Nephron (organoid): ENCODE results near the gene COG5.

Experiments used
- H3K27ac Mint-ChIP-seq, 3 experiments: 2 replicates each; pipeline ENCODE4 v1.8.0; 2020; ENCODE audit warnings: mixed read lengths in 3 of 3, mild to moderate bottlenecking in 2 of 3, moderate library complexity in 1 of 3
- H3K27me3 Mint-ChIP-seq: 2 replicates; pipeline ENCODE4 v1.8.0; 2021; ENCODE audit warnings: low read depth, mild to moderate bottlenecking, moderate library complexity, mixed read lengths
- H3K36me3 Mint-ChIP-seq: 2 replicates; pipeline ENCODE4 v1.8.0; 2020; ENCODE audit warnings: low read depth, mixed read lengths
- H3K4me1 Mint-ChIP-seq: 2 replicates; pipeline ENCODE4 v1.8.0; 2020; ENCODE audit warnings: mixed read lengths
- H3K4me3 Mint-ChIP-seq, 3 experiments: 2 replicates each; pipeline ENCODE4 v1.8.0; 2020; ENCODE audit warnings: mild to moderate bottlenecking in 3 of 3, mixed read lengths in 3 of 3, moderate library complexity in 2 of 3
- H3K9me3 Mint-ChIP-seq: 2 replicates; pipeline ENCODE4 v1.8.0; 2020; ENCODE audit warnings: mixed read lengths
- CTCF ChIP-seq, 3 experiments: fragments of 200-600 bp; sonication (generic); IDR thresholded peaks; one replicate each; pipeline ENCODE4 v1.5.0; 2021; ENCODE audit warnings: antibody characterized with exemption in 3 of 3; ENCODE audit not compliant: unreplicated experiment in 3 of 3

COG5 gene

GRCh38 chr7:107579554-107579884 lies 15.8 kb upstream of the COG5 start:
- Mint-ChIP-seq H3K27ac (peak overlapping the region; percentile 74 to 93 (median 86)), H3K27me3 (no peaks in the 10 kb centered on the region), H3K4me1 (peaks cover 18% of the 10 kb centered on the region), H3K36me3 (peaks cover 15% of the 10 kb centered on the region), H3K9me3 (no peaks in the 10 kb centered on the region), H3K4me3 (peak overlapping the region; percentile 91 to 96 (median 93))
- TF ChIP-seq CTCF (IDR thresholded peaks at IDR 0.05; ENCODE audit: unreplicated experiment in 3 of 3): no peak

- Mint-ChIP-seq H3K4me1 (no peaks in the 10 kb centered on the region), H3K9me3 (no peaks in the 10 kb centered on the region), H3K27me3 (no peaks in the 10 kb centered on the region), H3K36me3 (peaks cover 28% of the 10 kb centered on the region), H3K27ac (no peak overlapping the region), H3K4me3 (no peak overlapping the region)
- TF ChIP-seq CTCF (IDR thresholded peaks at IDR 0.05; ENCODE audit: unreplicated experiment in 3 of 3): no peak
Measured at GRCh38 chr7:107573537-107573936, 9.8 kb upstream of the COG5 start.

GRCh38 chr7:107570298-107570697 lies 6.6 kb upstream of the COG5 start:
- H3K4me1 Mint-ChIP-seq: peaks cover 6% of the 10 kb centered on the region
- no peak overlapping the region for H3K27ac Mint-ChIP-seq
- H3K27me3 Mint-ChIP-seq: no peaks in the 10 kb centered on the region
- H3K36me3 Mint-ChIP-seq: peaks cover 27% of the 10 kb centered on the region
- H3K4me3 Mint-ChIP-seq: no peak overlapping the region
- TF ChIP-seq CTCF (IDR thresholded peaks at IDR 0.05; ENCODE audit: unreplicated experiment in 3 of 3): no peak
- no peaks in the 10 kb centered on the region for H3K9me3 Mint-ChIP-seq

GRCh38 chr7:107564553-107565298 lies 1.0 kb upstream of the COG5 start:
- Mint-ChIP-seq H3K36me3 (peaks cover 8% of the 10 kb centered on the region), H3K4me1 (peaks cover 51% of the 10 kb centered on the region), H3K27me3 (no peaks in the 10 kb centered on the region), H3K27ac (peak overlapping the region; percentile 89 to 94 (median 89)), H3K4me3 (peak overlapping the region; percentile 82 to 94 (median 90)), H3K9me3 (no peaks in the 10 kb centered on the region)
- no peak for TF ChIP-seq CTCF (IDR thresholded peaks at IDR 0.05; ENCODE audit: unreplicated experiment in 3 of 3)

- no peak for TF ChIP-seq CTCF (IDR thresholded peaks at IDR 0.05; ENCODE audit: unreplicated experiment in 3 of 3)
- Mint-ChIP-seq H3K27ac (peak overlapping the region; percentile 81 to 89 (median 89)), H3K4me1 (peaks cover 56% of the 10 kb centered on the region), H3K9me3 (no peaks in the 10 kb centered on the region), H3K27me3 (no peaks in the 10 kb centered on the region), H3K4me3 (peak overlapping the region; percentile 82 to 94 (median 90)), H3K36me3 (peaks cover 5% of the 10 kb centered on the region)
Measured at GRCh38 chr7:107563081-107563774, 492 bp downstream of the COG5 start.
